ENCODE results near the gene IGIP. TPM values are rescaled to one million over a fixed set of nuclear protein-coding genes. Genes with fewer than 3 reads are reported as not detected.

IGIP gene
- polyA plus RNA-seq, 1 of the 3 experiments (the other 2 are of a cell fraction): 0.72 TPM

- no peak for TF ChIP-seq POLR2AphosphoS5 (IDR thresholded peaks at IDR 0.05; ENCODE audit: low read depth, low read length)
- no peak for TF ChIP-seq EP300 (IDR thresholded peaks at IDR 0.05; ENCODE audit: borderline replicate concordance in 1 of 2, low read depth in 1 of 2, low read length in 1 of 2)
- TF ChIP-seq RCOR1 (IDR thresholded peaks at IDR 0.05; ENCODE audit: low read length): no peak
- TF ChIP-seq FOSL2 (IDR thresholded peaks at IDR 0.05; ENCODE audit: borderline replicate concordance, low read depth): no peak
- TF ChIP-seq JUND (IDR thresholded peaks at IDR 0.05): no peak
- no peak for TF ChIP-seq YY1 (IDR thresholded peaks at IDR 0.05; ENCODE audit: low read depth)
- TF ChIP-seq MEF2A (IDR thresholded peaks at IDR 0.05; ENCODE audit: borderline replicate concordance, low read depth): no peak
Measured at GRCh38 chr5:140178086-140178410, 52.3 kb downstream of the IGIP start (continued).

- Histone ChIP-seq H2AFZ (ENCODE audit: low read depth) (no peak overlapping the region), H3K9me2 (no peaks in the 10 kb centered on the region), H3K36me3 (replicated peaks in 1 of 2; ENCODE audit: control insufficient read depth in 1 of 2, insufficient read depth in 2 of 2, low read length in 1 of 2) (no peaks in the 10 kb centered on the region), H3K4me1 (ENCODE audit: control insufficient read depth in 1 of 2, insufficient read depth in 2 of 2, low read depth in 1 of 2, low read length in 1 of 2) (peaks cover 11 to 41% of the 10 kb centered on the region in 2 experiments; a peak in 3 of 4 replicates), H3K9ac (no peak overlapping the region), H3K27me3 (ENCODE audit: insufficient read depth) (no peaks in the 10 kb centered on the region), H3K4me3 (ENCODE audit: low read depth in 2 of 2, low read length in 1 of 2) (no peak overlapping the region), H3K27ac (ENCODE audit: low read depth in 2 of 2, low read length in 1 of 2) (no peak overlapping the region), H3K4me2 (no peak overlapping the region), H4K20me1 (ENCODE audit: insufficient read depth) (no peaks in the 10 kb centered on the region), H3K79me2 (ENCODE audit: insufficient read depth) (no peaks in the 10 kb centered on the region; the same call in 1 of the 2 replicates), H3F3A (replicated peaks; ENCODE audit: insufficient read depth) (peaks cover 11% of the 10 kb centered on the region), H3K9me3 (no peaks in the 10 kb centered on the region)
- ChIA-PET CTCF (interaction anchor here (0.9 to 3.1 kb wide), 7 partner anchors 9 to 173 kb away, joined by 3 to 13 read pairs (median 8); partner anchors contain the start of gene HBEGF), POLR2A (no interaction called here)
- WGBS (ENCODE audit: low lambda C conversion rate): 83% methylated on average over 6 of the region's 6 CpGs
- TF ChIP-seq POLR2AphosphoS5 (IDR thresholded peaks at IDR 0.05; ENCODE audit: low read depth, low read length) (no peak), RFX5 (IDR thresholded peaks at IDR 0.05; ENCODE audit: low read length) (no peak), RCOR1 (IDR thresholded peaks at IDR 0.05; ENCODE audit: low read length) (no peak), SMC3 (IDR thresholded peaks at IDR 0.05; ENCODE audit: low read depth, low read length) (no peak), FOSL2 (IDR thresholded peaks at IDR 0.05; ENCODE audit: borderline replicate concordance, low read depth) (no peak), MXI1 (IDR thresholded peaks at IDR 0.05; ENCODE audit: low read depth, low read length) (no peak), FOXM1 (IDR thresholded peaks at IDR 0.05; ENCODE audit: low read depth) (no peak), RXRA (IDR thresholded peaks at IDR 0.05; ENCODE audit: borderline replicate concordance, low read depth) (no peak), FOXJ3 (CRISPR knock-in tag; IDR thresholded peaks at IDR 0.05) (no peak), NRF1 (IDR thresholded peaks at IDR 0.05; ENCODE audit: low read depth, low read length) (no peak), JUND (IDR thresholded peaks at IDR 0.05) (no peak), MEF2A (IDR thresholded peaks at IDR 0.05; ENCODE audit: borderline replicate concordance, low read depth) (no peak), CTCF (IDR thresholded peaks at IDR 0.05) (no peak), ELF1 (IDR thresholded peaks at IDR 0.05) (no peak), REST (IDR thresholded peaks at IDR 0.05; ENCODE audit: low read depth, low read length) (no peak), TEAD4 (IDR thresholded peaks at IDR 0.05; ENCODE audit: borderline replicate concordance, insufficient read depth) (no peak), IRF3 (IDR thresholded peaks at IDR 0.05; ENCODE audit: low read depth, low read length) (no peak), USF2 (IDR thresholded peaks at IDR 0.05; ENCODE audit: borderline replicate concordance, low read depth, low read length) (no peak), RAD21 (IDR thresholded peaks at IDR 0.05; ENCODE audit: low read length) (no peak)
- no peak for DNase-seq
Measured at GRCh38 chr5:140178482-140179116, 52.9 kb downstream of the IGIP start.
